ENCODE results near the gene EP400. TPM values are rescaled to one million over a fixed set of nuclear protein-coding genes. Genes with fewer than 3 reads are reported as not detected.

The EP400 gene
- total RNA-seq, 4 donors from 2014 or later = 20.5 to 33.7 (median 23.4) TPM

DNA sequence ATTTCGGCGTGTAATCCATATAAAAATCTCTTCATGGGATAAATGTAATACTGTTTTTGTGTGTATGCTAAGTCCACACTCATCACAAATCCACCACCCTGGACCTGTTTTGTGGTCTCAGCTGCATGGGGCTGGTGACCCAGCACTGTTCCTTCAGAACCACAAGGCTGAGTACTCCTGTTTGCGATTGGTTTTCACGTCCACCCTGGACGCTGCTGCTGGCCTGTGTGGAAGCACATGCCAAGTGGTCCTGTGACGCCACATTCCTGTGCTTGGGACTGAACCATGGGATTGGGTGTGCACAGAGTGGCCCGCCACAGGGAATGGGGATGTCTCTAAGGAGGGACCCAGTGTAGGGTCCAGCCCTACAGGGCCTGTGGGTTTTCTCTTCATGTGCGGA, 16.4 kb upstream of the EP400 start:
- TF ChIP-seq, protein P1, sequence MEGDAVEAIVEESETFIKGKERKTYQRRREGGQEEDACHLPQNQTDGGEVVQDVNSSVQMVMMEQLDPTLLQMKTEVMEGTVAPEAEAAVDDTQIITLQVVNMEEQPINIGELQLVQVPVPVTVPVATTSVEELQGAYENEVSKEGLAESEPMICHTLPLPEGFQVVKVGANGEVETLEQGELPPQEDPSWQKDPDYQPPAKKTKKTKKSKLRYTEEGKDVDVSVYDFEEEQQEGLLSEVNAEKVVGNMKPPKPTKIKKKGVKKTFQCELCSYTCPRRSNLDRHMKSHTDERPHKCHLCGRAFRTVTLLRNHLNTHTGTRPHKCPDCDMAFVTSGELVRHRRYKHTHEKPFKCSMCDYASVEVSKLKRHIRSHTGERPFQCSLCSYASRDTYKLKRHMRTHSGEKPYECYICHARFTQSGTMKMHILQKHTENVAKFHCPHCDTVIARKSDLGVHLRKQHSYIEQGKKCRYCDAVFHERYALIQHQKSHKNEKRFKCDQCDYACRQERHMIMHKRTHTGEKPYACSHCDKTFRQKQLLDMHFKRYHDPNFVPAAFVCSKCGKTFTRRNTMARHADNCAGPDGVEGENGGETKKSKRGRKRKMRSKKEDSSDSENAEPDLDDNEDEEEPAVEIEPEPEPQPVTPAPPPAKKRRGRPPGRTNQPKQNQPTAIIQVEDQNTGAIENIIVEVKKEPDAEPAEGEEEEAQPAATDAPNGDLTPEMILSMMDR (IDR thresholded peaks at IDR 0.05; ENCODE audit: low read depth) = no peak

- TF ChIP-seq, protein P1 (IDR thresholded peaks at IDR 0.05; ENCODE audit: low read depth) = no peak
Observed at GRCh38 chr12:131934535-131934934, 15.2 kb upstream of the EP400 start.

DNA sequence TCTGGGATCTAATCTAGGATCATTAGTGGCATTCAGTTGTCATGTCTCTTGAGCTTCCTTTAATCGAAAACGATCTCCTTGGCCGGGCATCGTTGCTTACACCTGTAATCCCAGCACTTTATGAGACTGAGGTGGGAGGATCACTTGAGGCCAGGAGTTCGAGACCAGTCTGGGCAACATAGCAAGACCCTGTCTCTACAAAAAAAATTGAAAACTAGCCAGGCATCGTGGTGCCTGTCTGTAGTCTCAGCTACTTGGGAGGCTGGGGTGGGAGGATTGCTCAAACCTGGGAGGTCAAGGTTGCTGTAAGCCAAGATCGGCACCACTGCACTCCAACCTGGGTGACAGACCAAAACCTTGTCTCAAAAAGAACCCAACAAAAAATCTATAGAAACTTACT, 11.7 kb upstream of the EP400 start:
- TF ChIP-seq, protein P1 (IDR thresholded peaks at IDR 0.05; ENCODE audit: low read depth) = no peak

DNA sequence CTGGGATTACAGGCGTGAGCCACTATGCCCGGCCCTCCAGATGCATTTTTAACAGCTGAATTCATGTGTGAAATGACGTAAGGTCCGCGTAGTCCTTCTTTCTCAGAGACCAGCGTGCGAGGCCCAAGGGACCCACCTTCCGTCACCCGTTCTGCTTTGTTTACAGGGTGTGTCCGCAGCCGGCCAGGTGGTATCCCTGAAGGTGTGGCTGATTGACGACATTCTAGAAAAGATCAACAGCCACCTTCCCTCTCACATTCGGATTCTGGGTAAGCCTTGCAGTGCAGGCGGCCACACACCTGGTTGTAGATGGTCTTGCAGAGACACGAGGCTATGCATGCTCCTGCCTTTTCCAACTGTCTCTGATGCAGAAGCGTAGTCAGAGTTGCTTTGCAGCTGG, 10.7 kb upstream of the EP400 start:
- TF ChIP-seq, protein P1 (IDR thresholded peaks at IDR 0.05; ENCODE audit: low read depth) = no peak

DNA sequence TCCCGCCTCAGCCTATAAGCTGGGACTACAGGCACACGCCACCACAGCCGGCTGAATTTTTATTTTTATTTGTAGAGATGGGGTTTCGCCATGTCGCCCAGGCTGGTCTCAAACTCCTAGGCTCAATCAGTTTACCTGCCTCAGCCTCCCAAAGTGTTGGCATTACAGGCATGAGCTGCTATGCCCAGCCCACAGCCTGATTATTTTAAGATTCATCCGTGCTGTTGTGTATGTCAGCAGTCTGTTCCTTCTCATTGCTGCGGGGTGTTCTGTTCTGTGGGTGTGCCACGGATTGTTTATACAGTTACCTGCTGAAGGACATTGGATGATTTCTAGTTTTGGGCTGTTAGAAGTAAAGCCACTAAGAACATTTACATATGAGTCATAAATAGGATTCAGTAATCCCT, 9.6 kb upstream of the EP400 start:
- TF ChIP-seq, protein P1 (IDR thresholded peaks at IDR 0.05; ENCODE audit: low read depth) = no peak

DNA sequence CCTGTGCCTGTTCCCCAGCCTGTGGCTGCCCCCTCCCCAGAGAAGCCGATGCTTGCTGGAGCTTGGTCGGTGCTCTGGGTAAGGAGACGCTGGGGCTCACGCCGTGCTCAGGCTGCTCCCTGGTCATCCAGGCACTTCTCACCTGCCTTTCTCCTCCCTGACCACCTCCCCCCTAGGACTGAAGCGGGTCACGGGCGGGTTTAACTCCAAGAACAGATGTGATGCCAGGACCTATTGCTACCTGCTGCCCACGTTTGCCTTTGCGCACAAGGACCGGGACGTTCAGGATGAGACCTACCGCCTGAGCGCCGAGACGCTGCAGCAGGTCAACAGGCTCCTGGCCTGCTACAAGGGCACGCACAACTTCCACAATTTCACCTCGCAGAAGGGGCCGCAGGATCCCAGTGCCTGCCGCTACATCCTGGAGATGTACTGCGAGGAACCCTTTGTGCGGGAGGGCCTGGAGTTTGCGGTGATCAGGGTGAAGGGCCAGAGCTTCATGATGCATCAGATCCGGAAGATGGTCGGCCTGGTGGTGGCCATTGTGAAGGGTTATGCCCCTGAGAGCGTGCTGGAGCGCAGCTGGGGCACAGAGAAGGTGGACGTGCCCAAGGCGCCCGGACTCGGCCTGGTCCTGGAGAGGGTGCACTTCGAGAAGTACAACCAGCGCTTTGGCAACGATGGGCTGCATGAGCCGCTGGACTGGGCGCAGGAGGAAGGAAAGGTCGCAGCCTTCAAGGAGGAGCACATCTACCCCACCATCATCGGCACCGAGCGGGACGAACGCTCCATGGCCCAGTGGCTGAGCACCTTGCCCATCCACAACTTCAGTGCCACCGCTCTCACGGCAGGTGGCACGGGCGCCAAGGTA, 8.4 kb upstream of the EP400 start:
- TF ChIP-seq, protein P1 (IDR thresholded peaks at IDR 0.05; ENCODE audit: low read depth) = no peak

DNA sequence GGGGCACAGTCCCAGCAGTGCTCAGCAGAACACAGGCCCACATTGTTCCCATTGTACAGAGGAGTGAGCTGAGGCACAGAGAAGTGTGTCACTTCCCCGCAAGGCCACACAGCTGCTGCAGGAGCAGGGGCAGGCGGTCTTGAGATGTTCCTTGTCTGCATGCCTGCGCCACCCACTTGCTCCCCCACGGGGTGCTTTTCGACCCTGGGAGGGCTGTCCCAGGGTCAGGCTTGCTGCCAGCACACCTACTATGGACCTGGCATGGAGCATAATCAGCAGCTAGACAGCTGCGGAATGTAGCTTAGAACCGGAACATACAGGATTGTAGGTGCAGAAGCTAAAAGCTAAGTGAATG, 7.8 kb upstream of the EP400 start:
- TF ChIP-seq, protein P1 (IDR thresholded peaks at IDR 0.05; ENCODE audit: low read depth) = no peak
